Measurements from ENCODE around the gene FAM117A. TPM values are rescaled to one million over a fixed set of nuclear protein-coding genes. Genes with fewer than 3 reads are reported as not detected.

The FAM117A gene
- total RNA-seq, 1 donor from 2014 or later = 2.7 TPM

DNA sequence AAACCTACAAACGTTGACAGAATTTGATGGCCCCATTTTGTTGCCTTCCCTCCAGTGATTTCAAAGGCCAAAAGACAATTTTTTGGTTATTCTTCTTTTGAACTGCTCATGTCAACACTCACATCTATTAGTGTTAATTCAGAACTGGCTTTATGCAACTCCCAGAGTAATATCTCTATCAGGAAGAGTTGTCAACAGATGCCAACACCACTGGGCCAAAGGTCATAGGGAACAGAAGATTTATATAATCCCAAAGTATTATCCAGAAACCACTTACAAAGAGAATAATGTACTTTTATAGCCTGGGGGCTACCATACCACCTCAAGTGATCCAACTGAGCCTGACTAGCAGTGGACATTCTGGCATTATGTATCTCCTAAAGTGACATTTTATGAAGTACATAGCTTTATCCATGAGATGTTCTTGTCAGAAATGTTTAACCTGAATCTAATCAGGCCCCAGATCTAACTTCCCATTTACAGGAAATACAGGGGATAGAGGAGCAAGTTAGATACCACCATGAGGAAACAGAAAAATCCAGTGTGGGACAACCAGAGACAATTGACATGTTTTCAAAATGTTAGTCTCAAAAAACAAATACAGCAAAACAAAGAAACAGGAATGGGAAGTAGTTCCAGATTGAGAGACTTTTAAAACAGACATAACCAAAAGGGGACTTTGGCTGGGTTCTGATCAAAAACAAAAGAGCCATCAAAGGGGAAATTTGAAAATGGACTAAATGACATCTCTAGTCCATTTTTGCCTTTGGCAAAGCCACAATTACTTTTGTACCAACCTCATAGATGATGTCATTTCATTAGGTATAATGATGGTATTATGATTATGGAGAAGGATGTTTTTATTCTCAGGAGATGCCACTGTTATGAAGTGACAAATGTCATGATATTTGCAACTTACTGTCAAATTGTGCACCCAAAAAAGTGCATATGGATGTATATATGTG is 18.5 kb downstream of the FAM117A start:
- Mint-ChIP-seq H3K36me3 (ENCODE audit: unreplicated experiment) (no peaks in the 10 kb centered on the region), H3K27me3 (ENCODE audit: unreplicated experiment) (peaks cover 12% of the 10 kb centered on the region), H3K4me3 (ENCODE audit: unreplicated experiment) (no peak overlapping the region), H3K27ac (ENCODE audit: unreplicated experiment) (no peak overlapping the region), H3K4me1 (ENCODE audit: unreplicated experiment) (no peaks in the 10 kb centered on the region), H3K9me3 (ENCODE audit: unreplicated experiment) (no peaks in the 10 kb centered on the region)
- TF ChIP-seq, protein P1, sequence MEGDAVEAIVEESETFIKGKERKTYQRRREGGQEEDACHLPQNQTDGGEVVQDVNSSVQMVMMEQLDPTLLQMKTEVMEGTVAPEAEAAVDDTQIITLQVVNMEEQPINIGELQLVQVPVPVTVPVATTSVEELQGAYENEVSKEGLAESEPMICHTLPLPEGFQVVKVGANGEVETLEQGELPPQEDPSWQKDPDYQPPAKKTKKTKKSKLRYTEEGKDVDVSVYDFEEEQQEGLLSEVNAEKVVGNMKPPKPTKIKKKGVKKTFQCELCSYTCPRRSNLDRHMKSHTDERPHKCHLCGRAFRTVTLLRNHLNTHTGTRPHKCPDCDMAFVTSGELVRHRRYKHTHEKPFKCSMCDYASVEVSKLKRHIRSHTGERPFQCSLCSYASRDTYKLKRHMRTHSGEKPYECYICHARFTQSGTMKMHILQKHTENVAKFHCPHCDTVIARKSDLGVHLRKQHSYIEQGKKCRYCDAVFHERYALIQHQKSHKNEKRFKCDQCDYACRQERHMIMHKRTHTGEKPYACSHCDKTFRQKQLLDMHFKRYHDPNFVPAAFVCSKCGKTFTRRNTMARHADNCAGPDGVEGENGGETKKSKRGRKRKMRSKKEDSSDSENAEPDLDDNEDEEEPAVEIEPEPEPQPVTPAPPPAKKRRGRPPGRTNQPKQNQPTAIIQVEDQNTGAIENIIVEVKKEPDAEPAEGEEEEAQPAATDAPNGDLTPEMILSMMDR (IDR thresholded peaks at IDR 0.05) = no peak
- DNase-seq (ENCODE audit: extremely low spot score, unreplicated experiment) = no peak

DNA sequence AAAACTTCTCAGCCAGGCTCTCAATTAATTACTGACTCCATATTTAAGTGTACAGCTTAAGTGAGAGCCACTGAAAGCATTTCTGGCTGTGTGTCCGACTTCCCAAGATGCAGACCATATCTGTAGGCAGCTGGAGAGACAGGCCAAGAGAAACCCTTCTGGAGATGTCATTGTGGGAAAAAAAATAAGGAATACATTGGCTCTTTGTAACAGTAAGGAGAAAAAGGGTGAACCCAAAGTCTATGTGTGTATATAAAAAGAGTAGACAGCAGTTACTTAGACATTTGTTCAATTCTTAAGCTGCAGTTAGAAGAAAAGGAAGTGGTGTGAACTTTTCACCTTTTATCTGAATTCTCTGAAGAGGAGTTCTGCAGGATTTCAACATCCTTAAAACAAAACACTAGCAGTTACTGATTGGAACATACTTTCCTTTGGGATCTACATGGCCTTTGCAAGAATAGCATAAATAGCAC is 21.7 kb downstream of the FAM117A start:
- TF ChIP-seq, protein P1 (IDR thresholded peaks at IDR 0.05) = no peak
- Mint-ChIP-seq H3K4me3 (ENCODE audit: unreplicated experiment) (no peak overlapping the region), H3K27ac (ENCODE audit: unreplicated experiment) (no peak overlapping the region), H3K4me1 (ENCODE audit: unreplicated experiment) (no peaks in the 10 kb centered on the region), H3K36me3 (ENCODE audit: unreplicated experiment) (no peaks in the 10 kb centered on the region), H3K27me3 (ENCODE audit: unreplicated experiment) (peaks cover 12% of the 10 kb centered on the region), H3K9me3 (ENCODE audit: unreplicated experiment) (no peaks in the 10 kb centered on the region)
- no peak for DNase-seq (ENCODE audit: extremely low spot score, unreplicated experiment)

DNA sequence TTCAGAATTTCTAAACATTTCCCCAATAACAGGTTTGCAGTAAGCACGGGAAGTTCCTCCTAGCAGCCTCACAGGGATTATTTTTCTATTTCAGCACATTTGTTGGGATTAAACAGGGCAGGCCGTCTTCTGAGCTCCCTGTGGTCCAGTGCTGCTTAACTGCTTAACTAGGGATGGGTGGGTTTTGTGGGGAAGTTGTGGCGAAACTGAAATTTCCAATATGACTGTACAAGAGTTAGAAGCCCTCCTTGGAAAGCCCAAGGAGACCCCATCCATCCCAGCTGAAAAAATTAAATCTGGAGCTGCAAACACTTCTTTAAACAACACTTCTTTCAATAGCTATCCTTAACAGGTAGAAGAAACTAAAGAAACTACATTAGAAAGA is 22.2 kb downstream of the FAM117A start:
- Mint-ChIP-seq H3K4me1 (ENCODE audit: unreplicated experiment) (no peaks in the 10 kb centered on the region), H3K27me3 (ENCODE audit: unreplicated experiment) (peaks cover 12% of the 10 kb centered on the region), H3K36me3 (ENCODE audit: unreplicated experiment) (no peaks in the 10 kb centered on the region), H3K9me3 (ENCODE audit: unreplicated experiment) (no peaks in the 10 kb centered on the region), H3K4me3 (ENCODE audit: unreplicated experiment) (no peak overlapping the region), H3K27ac (ENCODE audit: unreplicated experiment) (no peak overlapping the region)
- DNase-seq (ENCODE audit: extremely low spot score, unreplicated experiment) = no peak
- TF ChIP-seq, protein P1 (IDR thresholded peaks at IDR 0.05) = no peak

DNA sequence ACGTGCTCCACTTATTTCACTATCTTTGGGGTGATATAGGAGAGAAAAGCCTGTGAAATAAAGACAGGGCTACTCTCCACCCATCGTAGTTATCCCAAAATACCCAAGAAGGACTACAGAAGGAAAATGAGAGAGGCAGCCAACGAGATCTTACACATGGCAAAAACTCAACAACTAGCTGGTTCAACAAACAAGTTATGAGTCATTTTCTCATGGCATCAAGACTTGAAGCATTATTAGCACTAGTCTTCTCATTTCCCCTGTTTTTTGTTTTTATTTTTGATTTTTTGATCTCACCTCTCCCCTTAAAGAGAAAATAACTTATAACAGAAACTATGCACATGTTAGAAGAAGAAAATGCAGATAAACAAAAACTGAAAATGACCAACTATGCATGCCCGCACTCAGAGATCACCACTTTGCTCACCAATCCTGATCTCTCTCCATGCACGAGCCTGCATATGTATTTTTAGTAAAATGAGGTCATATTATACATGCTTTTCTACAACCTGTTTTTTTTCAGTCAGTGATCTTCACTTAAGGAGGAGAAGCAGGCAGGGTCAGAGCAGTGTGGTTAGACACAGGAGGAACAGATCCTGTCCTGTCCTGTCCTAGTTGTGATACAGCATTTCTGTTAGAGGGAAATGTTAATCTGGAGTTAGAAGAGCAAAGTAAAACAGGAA is 22.8 kb downstream of the FAM117A start:
- DNase-seq (ENCODE audit: extremely low spot score, unreplicated experiment) = no peak
- H3K27me3 Mint-ChIP-seq (ENCODE audit: unreplicated experiment) = peaks cover 12% of the 10 kb centered on the region
- H3K9me3 Mint-ChIP-seq (ENCODE audit: unreplicated experiment) = no peaks in the 10 kb centered on the region
- H3K36me3 Mint-ChIP-seq (ENCODE audit: unreplicated experiment) = no peaks in the 10 kb centered on the region
- TF ChIP-seq, protein P1 (IDR thresholded peaks at IDR 0.05) = no peak
- H3K4me1 Mint-ChIP-seq (ENCODE audit: unreplicated experiment) = no peaks in the 10 kb centered on the region
- H3K4me3 Mint-ChIP-seq (ENCODE audit: unreplicated experiment) = no peak overlapping the region
- no peak overlapping the region for H3K27ac Mint-ChIP-seq (ENCODE audit: unreplicated experiment)

Data from osteocyte (in vitro differentiated cells).